ENCODE measurements around the gene SGIP1.
"Not testable (repeated sequence)": the region's sequence is repeated elsewhere in the genome, so short reads cannot be mapped to it uniquely, and the experiment has no call there.

DNA sequence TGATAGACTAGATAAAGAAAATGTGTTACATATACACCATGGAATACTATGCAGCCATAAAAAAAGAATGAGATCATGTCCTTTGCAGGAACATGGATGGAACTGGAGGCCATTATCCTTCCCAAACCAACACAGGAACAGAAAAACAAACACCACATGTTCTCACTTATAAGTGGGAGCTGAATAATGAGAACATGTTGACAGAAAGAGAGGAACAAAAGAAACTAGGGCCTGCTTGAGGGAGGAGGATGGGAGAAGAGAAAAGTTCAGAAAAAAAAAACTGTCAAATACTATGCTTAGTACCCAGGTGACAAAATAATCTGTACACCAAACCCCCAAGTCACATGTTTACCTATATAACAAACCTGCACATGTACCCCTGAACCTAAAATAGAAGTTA is 194.8 kb downstream of the SGIP1 start:
- TF ChIP-seq, protein P1, sequence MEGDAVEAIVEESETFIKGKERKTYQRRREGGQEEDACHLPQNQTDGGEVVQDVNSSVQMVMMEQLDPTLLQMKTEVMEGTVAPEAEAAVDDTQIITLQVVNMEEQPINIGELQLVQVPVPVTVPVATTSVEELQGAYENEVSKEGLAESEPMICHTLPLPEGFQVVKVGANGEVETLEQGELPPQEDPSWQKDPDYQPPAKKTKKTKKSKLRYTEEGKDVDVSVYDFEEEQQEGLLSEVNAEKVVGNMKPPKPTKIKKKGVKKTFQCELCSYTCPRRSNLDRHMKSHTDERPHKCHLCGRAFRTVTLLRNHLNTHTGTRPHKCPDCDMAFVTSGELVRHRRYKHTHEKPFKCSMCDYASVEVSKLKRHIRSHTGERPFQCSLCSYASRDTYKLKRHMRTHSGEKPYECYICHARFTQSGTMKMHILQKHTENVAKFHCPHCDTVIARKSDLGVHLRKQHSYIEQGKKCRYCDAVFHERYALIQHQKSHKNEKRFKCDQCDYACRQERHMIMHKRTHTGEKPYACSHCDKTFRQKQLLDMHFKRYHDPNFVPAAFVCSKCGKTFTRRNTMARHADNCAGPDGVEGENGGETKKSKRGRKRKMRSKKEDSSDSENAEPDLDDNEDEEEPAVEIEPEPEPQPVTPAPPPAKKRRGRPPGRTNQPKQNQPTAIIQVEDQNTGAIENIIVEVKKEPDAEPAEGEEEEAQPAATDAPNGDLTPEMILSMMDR (IDR thresholded peaks at IDR 0.05; ENCODE audit: low read length): not testable (repeated sequence)
- TF ChIP-seq EZH2phosphoT487 (IDR thresholded peaks at IDR 0.05; ENCODE audit: low read length): not testable (repeated sequence)
